HepG2 (cell line): ENCODE results near the gene POLR2F. TPM values are rescaled to one million over a fixed set of nuclear protein-coding genes. Genes with fewer than 3 reads are reported as not detected.

ENCODE experiments used
- AGO2 ChIP-seq: fragments of 200-400 bp; formaldehyde crosslinking; optimal IDR thresholded peaks from 2 replicates; pipeline ENCODE3; 2017; ENCODE audit warnings: mild to moderate bottlenecking, low read depth, low read length, moderate library complexity
- BORCS8-MEF2B ChIP-seq: sonication (generic); formaldehyde crosslinking; IDR thresholded peaks from 2 replicates; pipeline ENCODE4 v1.8.0; 2022; ENCODE audit warnings: mild to moderate bottlenecking, missing genetic modification reagents
- CREM ChIP-seq, 2 experiments: sonication (generic) in 1 of 2; formaldehyde crosslinking in 1 of 2; IDR thresholded peaks; 2 replicates each; pipeline versions ENCODE4 v1.4.0 to v1.6.1; 2016 to 2020; ENCODE audit warnings: antibody characterized with exemption in 1 of 2, mild to moderate bottlenecking in 1 of 2, missing genetic modification reagents in 1 of 2
- HNF4A ChIP-seq: sonication (generic); formaldehyde crosslinking; IDR thresholded peaks from 2 replicates; pipeline ENCODE4 v1.4.0; 2020; ENCODE audit warnings: missing genetic modification reagents
- JDP2 ChIP-seq: sonication (generic); formaldehyde crosslinking; IDR thresholded peaks from 2 replicates; pipeline ENCODE4 v1.8.1; 2022; ENCODE audit warnings: missing genetic modification reagents, borderline replicate concordance
- KLF11 ChIP-seq: IDR thresholded peaks from 2 replicates; pipeline ENCODE4 v1.6.1; 2016; ENCODE audit warnings: missing compliant biosample characterization
- PHF8 ChIP-seq: sonication (generic); formaldehyde crosslinking; IDR thresholded peaks from 2 replicates; pipeline ENCODE4 v1.5.0; 2020; ENCODE audit warnings: missing genetic modification reagents
- RBFOX2 ChIP-seq: fragments of 200-400 bp; formaldehyde crosslinking; IDR thresholded peaks from 2 replicates; pipeline ENCODE4 v1.6.1; 2017; ENCODE audit warnings: low read depth, mild to moderate bottlenecking, low read length
- SIX1 ChIP-seq: sonication (generic); formaldehyde crosslinking; IDR thresholded peaks from 2 replicates; pipeline ENCODE4 v1.4.0; 2020; ENCODE audit warnings: missing genetic modification reagents, borderline replicate concordance
- SPEN ChIP-seq: sonication (generic); formaldehyde crosslinking; IDR thresholded peaks from 2 replicates; pipeline ENCODE4 v1.5.1; 2020; ENCODE audit warnings: low read depth, mild to moderate bottlenecking, missing genetic modification reagents
- SRSF4 ChIP-seq: fragments of 200-400 bp; formaldehyde crosslinking; IDR thresholded peaks from one replicate; pipeline ENCODE4 v1.6.1; 2018; ENCODE audit warnings: mild to moderate bottlenecking, low read depth, low read length, moderate library complexity; ENCODE audit not compliant: poor library complexity, severe bottlenecking
- TMF1 ChIP-seq: sonication (generic); formaldehyde crosslinking; IDR thresholded peaks from 2 replicates; pipeline ENCODE4 v1.8.1; 2022; ENCODE audit warnings: low read depth, missing genetic modification reagents
- YY1 ChIP-seq: IDR thresholded peaks from 2 replicates; pipeline ENCODE4 v1.6.1; 2011; ENCODE audit warnings: low read length, low read depth, moderate library complexity, mild to moderate bottlenecking; ENCODE audit not compliant: insufficient read depth, insufficient replicate concordance
- ZC3H13 ChIP-seq: sonication (generic); formaldehyde crosslinking; IDR thresholded peaks from 2 replicates; pipeline ENCODE4 v1.8.1; 2023; ENCODE audit warnings: mild to moderate bottlenecking, missing genetic modification reagents, moderate library complexity
- ZFP36 ChIP-seq: fragments of 150-350 bp; IDR thresholded peaks from 2 replicates; pipeline ENCODE4 v1.6.1; 2018; ENCODE audit warnings: borderline replicate concordance, low read length, low read depth; ENCODE audit not compliant: partially characterized antibody
- ZNF143 ChIP-seq: sonication (generic); formaldehyde crosslinking; IDR thresholded peaks from 2 replicates; pipeline ENCODE4 v1.4.0; 2020; ENCODE audit warnings: missing genetic modification reagents
- ZNF329 ChIP-seq: sonication (generic); formaldehyde crosslinking; IDR thresholded peaks from 2 replicates; pipeline ENCODE4 v1.9.0; 2021; ENCODE audit warnings: low read depth, mild to moderate bottlenecking, missing genetic modification reagents
- ZNF547 ChIP-seq: sonication (generic); formaldehyde crosslinking; IDR thresholded peaks from 2 replicates; pipeline ENCODE4 v1.5.1; 2020; ENCODE audit warnings: mild to moderate bottlenecking, missing genetic modification reagents
- ZNF678 ChIP-seq: sonication (generic); formaldehyde crosslinking; IDR thresholded peaks from 2 replicates; pipeline ENCODE4 v1.4.0; 2020; ENCODE audit warnings: mild to moderate bottlenecking, missing genetic modification reagents
- ZNF766 ChIP-seq: sonication (generic); formaldehyde crosslinking; IDR thresholded peaks from 2 replicates; pipeline ENCODE4 v1.5.0; 2020; ENCODE audit warnings: missing genetic modification reagents, borderline replicate concordance
- ZNF772 ChIP-seq: sonication (generic); formaldehyde crosslinking; IDR thresholded peaks from 2 replicates; pipeline ENCODE4 v1.5.0; 2020; ENCODE audit warnings: mild to moderate bottlenecking, missing genetic modification reagents
- ZNF782 ChIP-seq: sonication (generic); formaldehyde crosslinking; IDR thresholded peaks from 2 replicates; pipeline ENCODE4 v1.4.0; 2020; ENCODE audit warnings: missing genetic modification reagents, mild to moderate bottlenecking, borderline replicate concordance
- ZSCAN20 ChIP-seq: sonication (generic); formaldehyde crosslinking; IDR thresholded peaks from 2 replicates; pipeline ENCODE4 v1.4.0; 2020; ENCODE audit warnings: missing genetic modification reagents, mild to moderate bottlenecking, borderline replicate concordance
- ZSCAN22 ChIP-seq: sonication (generic); formaldehyde crosslinking; IDR thresholded peaks from 2 replicates; pipeline ENCODE4 v1.4.0; 2020; ENCODE audit warnings: mild to moderate bottlenecking, missing genetic modification reagents
- polyA plus RNA-seq, 8 experiments: library from polyadenylated mRNA; depleted of rRNA in 3 of 8; stranded (reverse) in 7 of 8; unstranded in 1 of 8; fragments of >200 nt; fragmentation: Illumina TruSeq in 4 of 8; extraction: Trizol in 4 of 8; gene quantifications; 2 replicates each; pipeline versions ENCODE4 v1.2.1 to v1.2.3, GENCODE V29; 2011 to 2016; ENCODE audit warnings: low read depth in 4 of 8, missing spikeins in 1 of 8, mixed read lengths in 1 of 8; ENCODE audit not compliant: insufficient read depth in 1 of 8
- total RNA-seq, 5 experiments: library from RNA; depleted of rRNA; stranded (reverse); fragments of >200 nt; fragmentation: Illumina TruSeq; extraction: Trizol; gene quantifications; 2 replicates each; pipeline ENCODE4 v1.2.3, GENCODE V29; 2016; ENCODE audit warnings: low read depth in 1 of 5
- TF ChIP-seq, protein P1 (sequence below): sonication (generic); formaldehyde crosslinking; conservative IDR thresholded peaks from 2 replicates; pipeline ENCODE4 v1.8.0; 2022; ENCODE audit warnings: missing genetic modification reagents
- TF ChIP-seq, protein P2 (sequence below): sonication (generic); formaldehyde crosslinking; IDR thresholded peaks from 2 replicates; pipeline ENCODE4 v1.4.0; 2020; ENCODE audit warnings: missing genetic modification reagents
- TF ChIP-seq, protein P3 (sequence below): IDR thresholded peaks from 2 replicates; pipeline ENCODE4 v1.6.1; 2012; ENCODE audit warnings: inconsistent platforms
- TF ChIP-seq, protein P4 (sequence below): IDR thresholded peaks from 2 replicates; pipeline ENCODE4 v1.6.1; 2016; ENCODE audit warnings: low read depth, borderline replicate concordance

The POLR2F gene
- total and polyA plus RNA-seq, 2 of the 13 experiments (the other 11 are each of a cell fraction or from before 2014, with no cell fraction given) = 135 to 158 TPM

DNA sequence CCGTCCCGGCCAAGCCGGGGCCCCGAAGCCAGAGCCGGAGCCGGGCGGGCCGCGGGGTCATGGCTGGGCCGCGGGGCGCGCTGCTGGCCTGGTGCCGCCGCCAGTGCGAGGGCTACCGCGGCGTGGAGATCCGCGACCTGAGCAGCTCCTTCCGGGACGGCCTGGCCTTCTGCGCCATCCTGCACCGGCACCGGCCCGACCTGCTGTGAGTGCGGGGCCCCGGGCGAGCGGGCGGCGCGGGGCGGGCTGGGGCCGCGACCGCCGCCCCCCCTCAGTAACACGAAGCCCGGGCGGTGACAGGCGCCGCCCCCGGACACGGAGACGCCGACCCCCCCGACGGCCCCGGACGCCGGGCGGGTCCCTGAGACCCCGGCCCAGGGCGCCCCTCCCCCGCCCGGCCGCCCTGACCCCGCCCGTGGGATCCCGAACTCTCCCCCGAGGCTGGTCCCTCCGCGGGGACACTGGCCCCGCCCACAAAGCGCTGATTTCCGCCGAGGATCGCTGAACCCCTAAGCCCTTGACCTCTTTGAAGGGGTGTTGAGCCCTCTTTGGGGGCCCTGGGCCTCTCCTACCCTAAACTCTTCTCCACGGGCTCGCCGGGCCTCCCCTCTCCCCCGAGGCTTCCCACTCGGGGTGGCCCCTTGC is 47.0 kb upstream of the POLR2F start (continued):
- TF ChIP-seq SRSF4 = no peak
- TF ChIP-seq, protein P1, sequence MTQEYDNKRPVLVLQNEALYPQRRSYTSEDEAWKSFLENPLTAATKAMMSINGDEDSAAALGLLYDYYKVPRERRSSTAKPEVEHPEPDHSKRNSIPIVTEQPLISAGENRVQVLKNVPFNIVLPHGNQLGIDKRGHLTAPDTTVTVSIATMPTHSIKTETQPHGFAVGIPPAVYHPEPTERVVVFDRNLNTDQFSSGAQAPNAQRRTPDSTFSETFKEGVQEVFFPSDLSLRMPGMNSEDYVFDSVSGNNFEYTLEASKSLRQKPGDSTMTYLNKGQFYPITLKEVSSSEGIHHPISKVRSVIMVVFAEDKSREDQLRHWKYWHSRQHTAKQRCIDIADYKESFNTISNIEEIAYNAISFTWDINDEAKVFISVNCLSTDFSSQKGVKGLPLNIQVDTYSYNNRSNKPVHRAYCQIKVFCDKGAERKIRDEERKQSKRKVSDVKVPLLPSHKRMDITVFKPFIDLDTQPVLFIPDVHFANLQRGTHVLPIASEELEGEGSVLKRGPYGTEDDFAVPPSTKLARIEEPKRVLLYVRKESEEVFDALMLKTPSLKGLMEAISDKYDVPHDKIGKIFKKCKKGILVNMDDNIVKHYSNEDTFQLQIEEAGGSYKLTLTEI (CRISPR knock-in tag) = no peak
- no peak for TF ChIP-seq JDP2 (CRISPR knock-in tag)
- TF ChIP-seq SIX1 (CRISPR knock-in tag) = no peak
- no peak for TF ChIP-seq ZNF678 (CRISPR knock-in tag)
- TF ChIP-seq HNF4A (CRISPR knock-in tag) = no peak
- TF ChIP-seq ZNF782 (CRISPR knock-in tag) = no peak
- no peak for TF ChIP-seq ZC3H13 (CRISPR knock-in tag)
- peak; percentile 15; the same call in 1 of the 2 replicates for TF ChIP-seq SPEN
- no peak for TF ChIP-seq ZNF772 (CRISPR knock-in tag)
- TF ChIP-seq PHF8 (CRISPR knock-in tag) = peak; percentile 5; the same call in 1 of the 2 replicates
- no peak for TF ChIP-seq ZSCAN20 (CRISPR knock-in tag)
- no peak for TF ChIP-seq KLF11 (CRISPR knock-in tag)
- TF ChIP-seq BORCS8-MEF2B (CRISPR knock-in tag) = no peak
- TF ChIP-seq ZNF143 = no peak
- TF ChIP-seq, protein P2, sequence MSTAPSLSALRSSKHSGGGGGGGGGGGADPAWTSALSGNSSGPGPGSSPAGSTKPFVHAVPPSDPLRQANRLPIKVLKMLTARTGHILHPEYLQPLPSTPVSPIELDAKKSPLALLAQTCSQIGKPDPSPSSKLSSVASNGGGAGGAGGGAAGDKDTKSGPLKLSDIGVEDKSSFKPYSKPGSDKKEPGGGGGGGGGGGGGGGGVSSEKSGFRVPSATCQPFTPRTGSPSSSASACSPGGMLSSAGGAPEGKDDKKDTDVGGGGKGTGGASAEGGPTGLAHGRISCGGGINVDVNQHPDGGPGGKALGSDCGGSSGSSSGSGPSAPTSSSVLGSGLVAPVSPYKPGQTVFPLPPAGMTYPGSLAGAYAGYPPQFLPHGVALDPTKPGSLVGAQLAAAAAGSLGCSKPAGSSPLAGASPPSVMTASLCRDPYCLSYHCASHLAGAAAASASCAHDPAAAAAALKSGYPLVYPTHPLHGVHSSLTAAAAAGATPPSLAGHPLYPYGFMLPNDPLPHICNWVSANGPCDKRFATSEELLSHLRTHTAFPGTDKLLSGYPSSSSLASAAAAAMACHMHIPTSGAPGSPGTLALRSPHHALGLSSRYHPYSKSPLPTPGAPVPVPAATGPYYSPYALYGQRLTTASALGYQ = no peak
- TF ChIP-seq, protein P3, sequence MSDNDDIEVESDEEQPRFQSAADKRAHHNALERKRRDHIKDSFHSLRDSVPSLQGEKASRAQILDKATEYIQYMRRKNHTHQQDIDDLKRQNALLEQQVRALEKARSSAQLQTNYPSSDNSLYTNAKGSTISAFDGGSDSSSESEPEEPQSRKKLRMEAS = no peak
- TF ChIP-seq ZSCAN22 (CRISPR knock-in tag) = no peak
- TF ChIP-seq YY1 = no peak
- TF ChIP-seq AGO2 = peak; percentile 41
- no peak for TF ChIP-seq CREM (IDR thresholded peaks at IDR 0.05)
- no peak for TF ChIP-seq CREM (CRISPR knock-in tag; IDR thresholded peaks at IDR 0.05)
- 0 out of 2 replicates have a peak, but pooled peaks have one; percentile 17 for TF ChIP-seq RBFOX2
- TF ChIP-seq TMF1 (CRISPR knock-in tag) = no peak
- no peak for TF ChIP-seq ZNF547 (CRISPR knock-in tag)
- TF ChIP-seq ZNF329 (CRISPR knock-in tag) = 0 out of 2 replicates have a peak, but pooled peaks have one; percentile 7
- TF ChIP-seq, protein P4, sequence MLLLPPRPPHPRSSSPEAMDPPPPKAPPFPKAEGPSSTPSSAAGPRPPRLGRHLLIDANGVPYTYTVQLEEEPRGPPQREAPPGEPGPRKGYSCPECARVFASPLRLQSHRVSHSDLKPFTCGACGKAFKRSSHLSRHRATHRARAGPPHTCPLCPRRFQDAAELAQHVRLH (CRISPR knock-in tag) = no peak
- TF ChIP-seq ZFP36 = no peak
- TF ChIP-seq ZNF766 (CRISPR knock-in tag) = no peak
